ENCODE results near the gene RASSF5.

GRCh38 chr1:206497363-206497762 lies 10.0 kb upstream of the RASSF5 start:
- no peak for TF ChIP-seq HNRNPK (IDR thresholded peaks at IDR 0.05; ENCODE audit: low read depth, low read length, poor library complexity, severe bottlenecking)
- no peak for TF ChIP-seq FOSL1 (tag; conservative IDR thresholded peaks at IDR 0.05)
- TF ChIP-seq SLC30A9 (CRISPR knock-in tag; IDR thresholded peaks at IDR 0.05) = no peak
- TF ChIP-seq CHCHD3 (CRISPR knock-in tag; IDR thresholded peaks at IDR 0.05) = no peak
- no peak for TF ChIP-seq BMI1 (IDR thresholded peaks at IDR 0.05; ENCODE audit: low read length)
- no peak for TF ChIP-seq ETV6 (IDR thresholded peaks at IDR 0.05; ENCODE audit: borderline replicate concordance in 1 of 2, low read depth in 2 of 2, low read length in 1 of 2)
- TF ChIP-seq ETV6 (CRISPR knock-in tag; IDR thresholded peaks at IDR 0.05; ENCODE audit: borderline replicate concordance) = no peak
- TF ChIP-seq FOXA1 (IDR thresholded peaks at IDR 0.05; ENCODE audit: borderline replicate concordance) = no peak
- TF ChIP-seq MIER1 (IDR thresholded peaks at IDR 0.05; ENCODE audit: low read depth) = no peak
- no peak for TF ChIP-seq TAF15 (IDR thresholded peaks at IDR 0.05; ENCODE audit: low read depth, low read length)

Data from K562 (cell line).